ENCODE results near the gene NNAT.

DNA sequence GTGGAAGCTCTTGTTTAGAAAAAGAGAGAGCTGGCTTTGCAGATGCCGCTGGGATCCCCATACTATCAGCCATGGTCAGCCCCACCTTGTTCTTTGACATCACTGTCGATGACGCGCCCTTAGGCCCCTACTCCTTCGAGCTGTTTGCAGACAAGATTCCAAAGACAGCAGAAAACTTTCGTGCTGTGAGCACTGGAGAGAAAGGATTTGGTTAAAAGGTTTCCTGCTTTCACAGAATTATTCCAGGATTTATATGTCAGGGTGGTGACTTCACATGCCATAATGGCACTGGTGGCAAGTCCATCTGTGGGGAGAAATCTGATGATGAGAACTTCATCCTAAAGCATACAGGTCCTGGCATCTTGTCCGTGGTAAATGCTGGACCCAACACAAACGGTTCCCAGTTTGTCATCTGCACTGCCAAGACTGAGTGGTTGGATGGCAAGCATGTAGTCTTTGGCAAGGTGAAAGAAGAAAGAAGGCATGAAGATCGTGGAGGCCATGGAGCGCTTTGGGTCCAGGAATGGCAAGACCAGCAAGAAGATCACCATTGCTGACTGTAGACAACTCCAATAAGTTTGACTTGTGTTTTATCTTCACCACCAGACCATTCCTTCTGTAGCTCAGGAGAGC, 9.0 kb downstream of the NNAT start:
- TF ChIP-seq, protein P1, sequence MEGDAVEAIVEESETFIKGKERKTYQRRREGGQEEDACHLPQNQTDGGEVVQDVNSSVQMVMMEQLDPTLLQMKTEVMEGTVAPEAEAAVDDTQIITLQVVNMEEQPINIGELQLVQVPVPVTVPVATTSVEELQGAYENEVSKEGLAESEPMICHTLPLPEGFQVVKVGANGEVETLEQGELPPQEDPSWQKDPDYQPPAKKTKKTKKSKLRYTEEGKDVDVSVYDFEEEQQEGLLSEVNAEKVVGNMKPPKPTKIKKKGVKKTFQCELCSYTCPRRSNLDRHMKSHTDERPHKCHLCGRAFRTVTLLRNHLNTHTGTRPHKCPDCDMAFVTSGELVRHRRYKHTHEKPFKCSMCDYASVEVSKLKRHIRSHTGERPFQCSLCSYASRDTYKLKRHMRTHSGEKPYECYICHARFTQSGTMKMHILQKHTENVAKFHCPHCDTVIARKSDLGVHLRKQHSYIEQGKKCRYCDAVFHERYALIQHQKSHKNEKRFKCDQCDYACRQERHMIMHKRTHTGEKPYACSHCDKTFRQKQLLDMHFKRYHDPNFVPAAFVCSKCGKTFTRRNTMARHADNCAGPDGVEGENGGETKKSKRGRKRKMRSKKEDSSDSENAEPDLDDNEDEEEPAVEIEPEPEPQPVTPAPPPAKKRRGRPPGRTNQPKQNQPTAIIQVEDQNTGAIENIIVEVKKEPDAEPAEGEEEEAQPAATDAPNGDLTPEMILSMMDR (IDR thresholded peaks at IDR 0.05): no peak
- no peak for TF ChIP-seq ZFX (IDR thresholded peaks at IDR 0.05; ENCODE audit: borderline replicate concordance)
